ENCODE measurements around the gene FARS2.

The FARS2 gene

DNA sequence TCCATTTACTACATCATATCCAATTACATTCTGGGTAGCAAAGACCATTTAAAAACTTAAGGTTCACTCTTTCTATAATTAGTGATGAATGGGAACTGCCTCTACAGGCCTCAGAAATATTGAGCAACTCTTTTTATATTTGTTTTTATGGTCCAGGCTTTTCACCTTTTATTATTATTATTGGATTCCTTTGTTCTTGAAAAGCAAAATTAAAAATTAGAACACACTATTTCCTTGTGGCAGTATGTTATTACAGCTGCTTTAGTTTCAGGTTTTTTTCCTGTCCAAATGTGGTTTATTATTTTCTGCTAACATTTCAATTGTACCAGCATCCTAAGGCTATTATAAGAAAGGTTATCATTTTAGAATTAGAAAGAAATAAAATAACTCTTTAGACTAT lies 150.1 kb downstream of the FARS2 start:
- TF ChIP-seq, protein P1, sequence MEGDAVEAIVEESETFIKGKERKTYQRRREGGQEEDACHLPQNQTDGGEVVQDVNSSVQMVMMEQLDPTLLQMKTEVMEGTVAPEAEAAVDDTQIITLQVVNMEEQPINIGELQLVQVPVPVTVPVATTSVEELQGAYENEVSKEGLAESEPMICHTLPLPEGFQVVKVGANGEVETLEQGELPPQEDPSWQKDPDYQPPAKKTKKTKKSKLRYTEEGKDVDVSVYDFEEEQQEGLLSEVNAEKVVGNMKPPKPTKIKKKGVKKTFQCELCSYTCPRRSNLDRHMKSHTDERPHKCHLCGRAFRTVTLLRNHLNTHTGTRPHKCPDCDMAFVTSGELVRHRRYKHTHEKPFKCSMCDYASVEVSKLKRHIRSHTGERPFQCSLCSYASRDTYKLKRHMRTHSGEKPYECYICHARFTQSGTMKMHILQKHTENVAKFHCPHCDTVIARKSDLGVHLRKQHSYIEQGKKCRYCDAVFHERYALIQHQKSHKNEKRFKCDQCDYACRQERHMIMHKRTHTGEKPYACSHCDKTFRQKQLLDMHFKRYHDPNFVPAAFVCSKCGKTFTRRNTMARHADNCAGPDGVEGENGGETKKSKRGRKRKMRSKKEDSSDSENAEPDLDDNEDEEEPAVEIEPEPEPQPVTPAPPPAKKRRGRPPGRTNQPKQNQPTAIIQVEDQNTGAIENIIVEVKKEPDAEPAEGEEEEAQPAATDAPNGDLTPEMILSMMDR (IDR thresholded peaks at IDR 0.05; ENCODE audit: low read depth, low read length, missing control alignments): no peak
- no peak overlapping the region for H3K4me3 ChIP-seq (replicated peaks; ENCODE audit: low read depth, low read length)
- no peak for DNase-seq (ENCODE audit: extremely low read depth, low read depth)

DNA sequence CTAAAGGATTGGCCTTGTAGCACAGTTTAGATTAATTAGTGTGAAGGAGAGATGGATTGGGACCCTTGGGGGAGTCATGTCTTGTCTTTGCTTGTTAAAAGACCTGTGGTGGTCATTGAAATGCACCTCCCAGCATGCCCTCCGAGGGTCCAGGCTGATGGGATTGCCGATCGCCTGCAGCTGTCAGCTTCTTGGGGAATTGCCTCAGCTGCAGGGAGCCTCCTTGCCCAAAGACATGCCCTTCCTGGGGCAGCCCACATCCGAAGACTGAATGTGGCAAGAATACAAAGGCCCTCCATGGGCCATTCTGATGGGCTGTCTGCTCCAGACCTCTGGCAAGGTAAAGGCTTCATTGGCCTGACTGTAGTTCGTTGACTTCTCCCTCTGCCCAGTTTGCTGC lies 150.7 kb downstream of the FARS2 start:
- TF ChIP-seq, protein P1 (IDR thresholded peaks at IDR 0.05; ENCODE audit: low read depth, low read length, missing control alignments): no peak
- no peak overlapping the region for H3K4me3 ChIP-seq (replicated peaks; ENCODE audit: low read depth, low read length)
- no peak for DNase-seq (ENCODE audit: extremely low read depth, low read depth)

- DNase-seq (ENCODE audit: extremely low read depth, low read depth): no peak
- TF ChIP-seq, protein P1 (IDR thresholded peaks at IDR 0.05; ENCODE audit: low read depth, low read length, missing control alignments): no peak
- H3K4me3 ChIP-seq (replicated peaks; ENCODE audit: low read depth, low read length): no peak overlapping the region
These were observed 151.3 kb downstream of the FARS2 start for GRCh38 chr6:5412663-5413062.

- TF ChIP-seq, protein P1 (IDR thresholded peaks at IDR 0.05; ENCODE audit: low read depth, low read length, missing control alignments): no peak
- no peak overlapping the region for H3K4me3 ChIP-seq (replicated peaks; ENCODE audit: low read depth, low read length)
- DNase-seq (ENCODE audit: extremely low read depth, low read depth): no peak
These were observed 154.9 kb downstream of the FARS2 start for GRCh38 chr6:5416250-5416649.

GRCh38 chr6:5422321-5422915 lies 161.1 kb downstream of the FARS2 start:
- no peak for DNase-seq (ENCODE audit: extremely low read depth, low read depth)
- H3K4me3 ChIP-seq (replicated peaks; ENCODE audit: low read depth, low read length): no peak overlapping the region
- TF ChIP-seq, protein P1 (IDR thresholded peaks at IDR 0.05; ENCODE audit: low read depth, low read length, missing control alignments): peak; percentile 64

DNA sequence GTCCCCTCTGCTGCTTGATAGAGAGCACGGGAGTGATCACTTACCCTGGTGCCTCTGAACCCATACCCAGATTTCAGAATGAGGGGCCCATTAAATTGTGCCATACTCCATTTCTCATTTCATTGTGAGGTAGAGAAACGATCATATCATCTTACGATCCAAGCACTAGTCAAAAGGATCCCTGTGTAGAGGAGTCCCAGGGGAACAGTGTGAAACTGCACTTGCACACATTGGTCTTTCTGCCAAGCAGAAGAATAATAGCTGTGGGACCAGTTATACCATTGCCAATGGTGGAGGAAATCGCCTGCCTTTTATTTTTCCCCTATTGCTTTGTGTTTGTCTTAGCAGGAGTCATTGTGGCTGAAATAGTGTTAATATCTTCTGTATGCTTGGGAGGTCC lies 161.9 kb downstream of the FARS2 start:
- no peak overlapping the region for H3K4me3 ChIP-seq (replicated peaks; ENCODE audit: low read depth, low read length)
- no peak for DNase-seq (ENCODE audit: extremely low read depth, low read depth)
- TF ChIP-seq, protein P1 (IDR thresholded peaks at IDR 0.05; ENCODE audit: low read depth, low read length, missing control alignments): no peak

DNA sequence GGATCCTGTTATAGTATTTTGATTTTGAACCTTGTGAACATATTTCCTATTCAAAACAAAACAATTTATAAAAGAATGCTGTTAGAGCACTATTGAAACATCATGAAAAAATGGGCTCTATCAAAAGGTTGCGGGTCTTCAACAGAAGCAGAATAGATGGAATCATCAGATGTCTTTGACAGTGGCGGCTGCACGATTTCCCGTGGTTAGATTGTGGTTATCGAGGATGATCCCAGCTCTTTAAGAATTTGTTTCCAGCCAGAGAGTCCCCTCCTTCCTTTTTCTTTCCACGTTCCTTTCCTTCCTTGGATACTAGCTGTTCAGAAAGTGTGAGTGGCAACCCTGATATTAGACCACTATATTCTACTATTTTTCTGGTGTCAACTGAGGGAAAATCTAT lies 163.4 kb downstream of the FARS2 start:
- DNase-seq (ENCODE audit: extremely low read depth, low read depth): no peak
- H3K4me3 ChIP-seq (replicated peaks; ENCODE audit: low read depth, low read length): no peak overlapping the region
- TF ChIP-seq, protein P1 (IDR thresholded peaks at IDR 0.05; ENCODE audit: low read depth, low read length, missing control alignments): no peak
